GM12878 (cell line): ENCODE data around the gene UBC. TPM values are rescaled to one million over a fixed set of nuclear protein-coding genes. Genes with fewer than 3 reads are reported as not detected.

Source experiments
- CBFB ChIP-seq: IDR thresholded peaks from 2 replicates; pipeline ENCODE4 v1.6.1; 2016; ENCODE audit warnings: antibody characterized with exemption, low read depth
- CEBPZ ChIP-seq: fragments of 150-350 bp; IDR thresholded peaks from 2 replicates; pipeline ENCODE4 v1.6.1; 2016; ENCODE audit warnings: low read depth, low read length
- CHD4 ChIP-seq: fragments of 200-600 bp; sonication (generic); IDR thresholded peaks from 2 replicates; pipeline ENCODE4 v1.6.1; 2016; ENCODE audit warnings: mild to moderate bottlenecking
- MEF2B ChIP-seq: fragments of 450-650 bp; IDR thresholded peaks from 2 replicates; pipeline ENCODE4 v1.6.1; 2018; ENCODE audit warnings: mild to moderate bottlenecking, moderate library complexity; ENCODE audit not compliant: partially characterized antibody, poor library complexity, severe bottlenecking
- NFIC ChIP-seq: IDR thresholded peaks from 2 replicates; pipeline ENCODE4 v1.6.1; 2012; ENCODE audit warnings: low read depth, mild to moderate bottlenecking, inconsistent platforms, low read length, moderate library complexity
- NFXL1 ChIP-seq: fragments of 450-650 bp; IDR thresholded peaks from 2 replicates; pipeline ENCODE4 v1.6.1; 2017; ENCODE audit warnings: antibody characterized with exemption, mild to moderate bottlenecking, borderline replicate concordance
- PML ChIP-seq: IDR thresholded peaks from 2 replicates; pipeline ENCODE4 v1.6.1; 2012; ENCODE audit warnings: low read length, inconsistent platforms
- RELA ChIP-seq: fragments of 450-650 bp; IDR thresholded peaks from 2 replicates; pipeline ENCODE4 v1.8.0; 2014; ENCODE audit warnings: borderline replicate concordance; ENCODE audit not compliant: partially characterized antibody
- RFX5 ChIP-seq: IDR thresholded peaks from 2 replicates; pipeline ENCODE4 v1.6.1; 2011; ENCODE audit warnings: low read depth, low read length, improper control_type of control experiment
- SKIL ChIP-seq: fragments of 450-650 bp; IDR thresholded peaks from 2 replicates; pipeline ENCODE4 v1.6.1; 2017; ENCODE audit warnings: mild to moderate bottlenecking, low read depth, inconsistent platforms; ENCODE audit not compliant: poor library complexity, severe bottlenecking
- SMAD1 ChIP-seq: fragments of 450-650 bp; IDR thresholded peaks from 2 replicates; pipeline ENCODE4 v1.6.1; 2018; ENCODE audit warnings: mild to moderate bottlenecking, low read depth; ENCODE audit not compliant: partially characterized antibody
- SREBF1 ChIP-seq: IDR thresholded peaks from 2 replicates; pipeline ENCODE4 v1.6.1; 2012; ENCODE audit warnings: mild to moderate bottlenecking, low read length
- TCF12 ChIP-seq: IDR thresholded peaks from 2 replicates; pipeline ENCODE4 v1.6.1; 2011; ENCODE audit warnings: low read depth, mild to moderate bottlenecking, low read length
- ZBTB4 ChIP-seq: fragments of 450-650 bp; formaldehyde crosslinking; IDR thresholded peaks from 2 replicates; pipeline ENCODE4 v1.4.0; 2022; ENCODE audit warnings: mild to moderate bottlenecking, moderate library complexity
- ZNF207 ChIP-seq: fragments of 450-650 bp; IDR thresholded peaks from 2 replicates; pipeline ENCODE4 v1.6.1; 2014; ENCODE audit warnings: antibody characterized with exemption, mild to moderate bottlenecking, borderline replicate concordance
- ZNF592 ChIP-seq: fragments of 450-650 bp; IDR thresholded peaks from 2 replicates; pipeline ENCODE4 v1.6.1; 2017; ENCODE audit warnings: mild to moderate bottlenecking, moderate library complexity
- polyA plus RNA-seq, 11 experiments: library from polyadenylated mRNA; depleted of rRNA in 4 of 11; unstranded in 6 of 11; stranded (reverse) in 5 of 11; fragments of >200 nt; fragmentation: Nextera tagmentation in 4 of 11; fragmentation: Illumina TruSeq in 1 of 11; extraction: Ambion mirVana in 4 of 11; extraction: Trizol in 1 of 11; gene quantifications; 1 replicate in 1 of 11; 2 replicates in 10 of 11; pipeline versions ENCODE4 v1.2.1 to v1.2.3, GENCODE V29; 2011 to 2016; ENCODE audit warnings: inconsistent platforms in 2 of 11, missing spikeins in 2 of 11, low read depth in 1 of 11
- total RNA-seq, 4 experiments: library from RNA; depleted of rRNA in 3 of 4; stranded (reverse); fragments of >200 nt in 3 of 4; fragmentation: Illumina TruSeq in 1 of 4; extraction: Trizol in 1 of 4; gene quantifications; 2 replicates each; pipeline versions ENCODE4 v1.2.1 to v1.2.3, GENCODE V29; 2013 to 2021

UBC gene
- total and polyA plus RNA-seq, 10 of the 15 experiments (the other 5 are each of a cell fraction or from before 2014, with no cell fraction given) = 653 to 1,666 (median 874) TPM

GRCh38 chr12:124914392-124915238 lies at the start of gene UBC (continued):
- TF ChIP-seq RELA = peak; percentile 81
- TF ChIP-seq TCF12 = peak; percentile 92; the same call in 1 of the 2 replicates
- peak; percentile 100 for TF ChIP-seq ZNF207
- peak; percentile 99 for TF ChIP-seq CBFB
- TF ChIP-seq RFX5 = peak; percentile 64; the same call in 1 of the 2 replicates
- TF ChIP-seq NFIC = no peak
- TF ChIP-seq SMAD1 = peak; percentile 99
- TF ChIP-seq CHD4 = no peak
- TF ChIP-seq SKIL = peak; percentile 88
- no peak for TF ChIP-seq PML
- 0 out of 2 replicates have a peak, but pooled peaks have one; percentile 37 for TF ChIP-seq ZBTB4 (CRISPR knock-in tag)
- peak; percentile 60; the same call in 1 of the 2 replicates for TF ChIP-seq ZNF592
- TF ChIP-seq SREBF1 = peak; percentile 33; the same call in 1 of the 2 replicates
- peak; percentile 80 for TF ChIP-seq MEF2B
- no peak for TF ChIP-seq CEBPZ
- TF ChIP-seq NFXL1 = no peak
